ENCODE measurements around the gene CELF4.

Gene CELF4

GRCh38 chr18:37489998-37490397 lies 75.6 kb downstream of the CELF4 start:
- H3K36me3 ChIP-seq (ENCODE audit: control insufficient read depth, insufficient read depth, low read length): no peaks in the 10 kb centered on the region
- DNase-seq (ENCODE audit: extremely low read depth, insufficient read length): no peak
- H3K27me3 ChIP-seq (replicated peaks; ENCODE audit: control insufficient read depth, insufficient read depth, low read length): peaks cover 5% of the 10 kb centered on the region; the same call in 1 of the 2 replicates
- no peak for TF ChIP-seq CTCF (IDR thresholded peaks at IDR 0.05; ENCODE audit: insufficient read depth, low read length, poor library complexity, severe bottlenecking)
- no peak overlapping the region for H3K4me3 ChIP-seq (replicated peaks; ENCODE audit: low read depth, low read length)

GRCh38 chr18:37489011-37489410 lies 76.6 kb downstream of the CELF4 start:
- no peak for TF ChIP-seq CTCF (IDR thresholded peaks at IDR 0.05; ENCODE audit: insufficient read depth, low read length, poor library complexity, severe bottlenecking)
- Histone ChIP-seq H3K36me3 (ENCODE audit: control insufficient read depth, insufficient read depth, low read length) (no peaks in the 10 kb centered on the region), H3K4me3 (replicated peaks; ENCODE audit: low read depth, low read length) (no peak overlapping the region), H3K27me3 (replicated peaks; ENCODE audit: control insufficient read depth, insufficient read depth, low read length) (peaks cover 5% of the 10 kb centered on the region; the same call in 1 of the 2 replicates)
- DNase-seq (ENCODE audit: extremely low read depth, insufficient read length): no peak

GRCh38 chr18:37487400-37487867 lies 78.2 kb downstream of the CELF4 start:
- Histone ChIP-seq H3K36me3 (ENCODE audit: control insufficient read depth, insufficient read depth, low read length) (no peaks in the 10 kb centered on the region), H3K4me3 (replicated peaks; ENCODE audit: low read depth, low read length) (no peak overlapping the region), H3K27me3 (replicated peaks; ENCODE audit: control insufficient read depth, insufficient read depth, low read length) (peaks cover 4% of the 10 kb centered on the region; the same call in 1 of the 2 replicates)
- no peak for DNase-seq (ENCODE audit: extremely low read depth, insufficient read length)
- TF ChIP-seq CTCF (IDR thresholded peaks at IDR 0.05; ENCODE audit: insufficient read depth, low read length, poor library complexity, severe bottlenecking): no peak

- H3K4me3 ChIP-seq (replicated peaks; ENCODE audit: low read depth, low read length): no peak overlapping the region
- H3K27me3 ChIP-seq (replicated peaks; ENCODE audit: control insufficient read depth, insufficient read depth, low read length): peaks cover 3% of the 10 kb centered on the region; the same call in 1 of the 2 replicates
- no peak for TF ChIP-seq CTCF (IDR thresholded peaks at IDR 0.05; ENCODE audit: insufficient read depth, low read length, poor library complexity, severe bottlenecking)
- H3K36me3 ChIP-seq (ENCODE audit: control insufficient read depth, insufficient read depth, low read length): no peaks in the 10 kb centered on the region
- DNase-seq (ENCODE audit: extremely low read depth, insufficient read length): no peak
These were observed 78.8 kb downstream of the CELF4 start for GRCh38 chr18:37486848-37487247.

- Histone ChIP-seq H3K4me3 (replicated peaks; ENCODE audit: low read depth, low read length) (no peak overlapping the region), H3K36me3 (ENCODE audit: control insufficient read depth, insufficient read depth, low read length) (no peaks in the 10 kb centered on the region), H3K27me3 (replicated peaks; ENCODE audit: control insufficient read depth, insufficient read depth, low read length) (peaks cover 3% of the 10 kb centered on the region; the same call in 1 of the 2 replicates)
- no peak for TF ChIP-seq CTCF (IDR thresholded peaks at IDR 0.05; ENCODE audit: insufficient read depth, low read length, poor library complexity, severe bottlenecking)
- no peak for DNase-seq (ENCODE audit: extremely low read depth, insufficient read length)
These were observed 80.4 kb downstream of the CELF4 start for GRCh38 chr18:37484983-37485834.

Measured in GM06990 (cell line).